IPS-18a (cell line): ENCODE measurements around the gene SYT7.

Experiments used
- H3K27ac ChIP-seq: one replicate; pipeline ENCODE4 v1.5.1; 2013; ENCODE audit warnings: low read length
- H3K27me3 ChIP-seq: one replicate; pipeline ENCODE4 v1.6.1; 2013; ENCODE audit warnings: mild to moderate bottlenecking, low read length; ENCODE audit not compliant: control insufficient read depth, insufficient read depth
- H3K36me3 ChIP-seq: one replicate; pipeline ENCODE4 v1.6.1; 2013; ENCODE audit warnings: low read depth, low read length; ENCODE audit not compliant: control insufficient read depth
- H3K4me1 ChIP-seq: one replicate; pipeline ENCODE4 v1.6.1; 2013; ENCODE audit warnings: low read depth, low read length; ENCODE audit not compliant: control insufficient read depth
- H3K4me3 ChIP-seq: one replicate; pipeline ENCODE4 v1.5.1; 2013; ENCODE audit warnings: low read length
- H3K9ac ChIP-seq: one replicate; pipeline ENCODE4 v1.6.1; 2013; ENCODE audit warnings: mild to moderate bottlenecking, low read length, moderate library complexity
- H3K9me3 ChIP-seq: one replicate; pipeline ENCODE4 v1.6.1; 2013; ENCODE audit warnings: low read depth, low read length; ENCODE audit not compliant: control insufficient read depth

The SYT7 gene

DNA sequence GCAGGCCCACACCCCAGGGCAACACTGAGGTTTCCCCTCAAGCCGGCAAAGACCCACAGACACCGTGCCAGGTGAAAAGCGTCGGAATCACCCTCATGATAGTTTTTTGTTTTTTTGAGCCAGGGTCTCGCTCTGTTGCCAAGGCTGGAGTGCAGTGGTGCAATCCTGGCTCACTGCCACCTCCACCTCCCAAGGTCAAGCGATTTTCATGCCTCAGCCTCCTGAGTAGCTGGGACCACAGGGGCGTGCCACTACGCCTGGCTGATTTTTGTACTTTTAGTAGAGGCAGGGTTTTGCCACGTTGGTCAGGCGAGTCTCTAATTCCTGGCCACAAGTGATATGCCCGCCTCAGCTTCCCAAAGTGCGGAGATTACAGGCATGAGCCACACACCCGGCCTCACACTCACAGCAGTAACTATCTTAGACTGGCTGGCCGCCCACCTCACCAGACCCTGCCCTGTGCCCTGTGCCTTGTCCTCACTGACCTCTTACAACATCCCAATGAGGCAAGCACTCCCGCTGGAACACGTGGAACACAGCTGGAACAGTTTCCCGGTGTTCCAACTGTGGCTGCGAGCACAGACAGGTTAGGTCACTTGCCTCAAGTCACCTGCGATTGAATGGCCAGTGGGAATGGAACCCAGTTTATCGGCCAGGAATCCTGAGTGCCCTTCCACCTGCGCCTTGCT lies 51.2 kb downstream of the SYT7 start:
- Histone ChIP-seq H3K9me3 (no peaks in the 10 kb centered on the region), H3K9ac (no peak overlapping the region), H3K4me3 (no peak overlapping the region), H3K4me1 (no peaks in the 10 kb centered on the region), H3K36me3 (no peaks in the 10 kb centered on the region), H3K27ac (no peak overlapping the region), H3K27me3 (no peaks in the 10 kb centered on the region)

DNA sequence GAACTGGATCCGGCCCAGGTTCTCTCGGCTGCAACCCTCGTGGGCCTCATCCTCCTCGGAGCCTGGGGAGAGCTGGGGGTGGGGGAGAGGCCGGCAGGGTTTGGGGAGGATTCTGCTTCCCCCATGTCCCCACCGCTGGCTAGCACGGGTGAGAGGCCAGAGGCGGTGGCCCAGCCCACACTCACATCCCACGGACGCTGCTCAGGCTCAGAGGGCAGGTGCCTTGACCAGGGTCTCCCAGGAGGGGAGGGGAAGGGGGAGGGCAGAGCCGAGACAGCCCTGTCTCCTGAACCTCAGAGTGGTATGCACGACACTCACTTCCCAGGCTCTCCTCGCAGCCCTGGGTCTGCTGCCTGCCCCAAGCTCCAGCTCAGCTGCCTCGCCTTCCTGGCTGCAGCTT lies 52.8 kb downstream of the SYT7 start:
- Histone ChIP-seq H3K9me3 (no peaks in the 10 kb centered on the region), H3K4me3 (no peak overlapping the region), H3K36me3 (no peaks in the 10 kb centered on the region), H3K4me1 (no peaks in the 10 kb centered on the region), H3K27me3 (no peaks in the 10 kb centered on the region), H3K27ac (no peak overlapping the region), H3K9ac (no peak overlapping the region)

DNA sequence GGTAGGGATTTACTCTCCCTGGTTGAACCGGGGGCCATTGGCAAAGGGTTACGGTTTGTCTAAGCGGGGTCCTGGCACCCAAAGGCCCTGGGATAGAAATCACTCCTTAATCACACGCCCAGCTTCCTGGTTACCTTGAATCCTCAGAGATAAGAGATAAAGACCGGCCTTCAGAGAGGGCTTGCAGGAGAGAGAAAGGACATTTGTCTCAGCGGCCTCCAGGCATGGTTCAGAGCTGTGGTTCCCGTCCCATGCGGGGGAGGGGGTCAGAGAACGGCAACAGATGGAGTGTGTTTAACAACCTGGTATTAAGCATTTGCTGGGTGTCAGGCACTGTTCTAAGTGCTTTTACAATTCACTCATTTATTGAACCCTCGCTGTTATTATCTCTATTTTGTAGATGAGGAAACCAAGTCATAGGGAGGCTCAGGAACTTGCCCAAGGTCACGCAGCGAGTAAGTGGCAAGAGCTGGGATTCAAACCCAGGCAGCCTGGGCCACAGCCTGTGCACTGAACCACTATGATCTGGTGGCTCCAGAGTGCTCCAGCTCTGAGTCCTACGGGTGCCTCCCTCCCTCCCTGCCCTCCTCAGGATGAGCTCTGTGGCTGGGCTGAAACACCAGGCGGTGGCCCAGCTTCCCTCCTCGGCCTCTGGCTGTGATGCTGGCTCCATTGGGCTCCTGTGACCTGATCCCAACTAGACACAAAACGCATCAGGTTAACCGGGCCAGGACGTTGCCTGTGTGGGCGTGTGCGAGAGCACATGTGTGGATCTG lies 53.7 kb downstream of the SYT7 start:
- no peaks in the 10 kb centered on the region for H3K36me3 ChIP-seq
- no peak overlapping the region for H3K27ac ChIP-seq
- no peaks in the 10 kb centered on the region for H3K9me3 ChIP-seq
- no peaks in the 10 kb centered on the region for H3K4me1 ChIP-seq
- H3K4me3 ChIP-seq = no peak overlapping the region
- no peak overlapping the region for H3K9ac ChIP-seq
- H3K27me3 ChIP-seq = no peaks in the 10 kb centered on the region

DNA sequence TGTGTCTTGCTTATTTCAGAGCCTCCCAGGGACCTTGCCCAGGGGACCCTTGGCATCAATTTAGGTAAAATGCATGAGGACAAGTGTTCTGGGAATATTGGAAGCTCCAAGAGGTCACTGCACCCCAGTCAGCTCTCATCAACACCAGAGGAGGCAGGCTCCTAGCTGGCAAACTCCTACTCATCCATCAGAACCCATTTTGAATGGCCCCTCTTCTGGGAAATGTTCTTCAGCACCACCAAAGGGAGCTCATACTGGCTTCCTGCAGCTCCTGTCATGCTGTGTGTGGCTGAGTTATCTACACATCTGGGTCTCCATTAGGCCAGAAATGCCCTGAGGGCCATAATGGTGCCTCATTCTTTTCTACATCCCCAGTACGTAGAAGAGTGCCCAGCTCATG lies 54.6 kb downstream of the SYT7 start:
- no peaks in the 10 kb centered on the region for H3K9me3 ChIP-seq
- no peaks in the 10 kb centered on the region for H3K36me3 ChIP-seq
- no peak overlapping the region for H3K9ac ChIP-seq
- H3K27me3 ChIP-seq = no peaks in the 10 kb centered on the region
- no peaks in the 10 kb centered on the region for H3K4me1 ChIP-seq
- no peak overlapping the region for H3K27ac ChIP-seq
- H3K4me3 ChIP-seq = no peak overlapping the region

DNA sequence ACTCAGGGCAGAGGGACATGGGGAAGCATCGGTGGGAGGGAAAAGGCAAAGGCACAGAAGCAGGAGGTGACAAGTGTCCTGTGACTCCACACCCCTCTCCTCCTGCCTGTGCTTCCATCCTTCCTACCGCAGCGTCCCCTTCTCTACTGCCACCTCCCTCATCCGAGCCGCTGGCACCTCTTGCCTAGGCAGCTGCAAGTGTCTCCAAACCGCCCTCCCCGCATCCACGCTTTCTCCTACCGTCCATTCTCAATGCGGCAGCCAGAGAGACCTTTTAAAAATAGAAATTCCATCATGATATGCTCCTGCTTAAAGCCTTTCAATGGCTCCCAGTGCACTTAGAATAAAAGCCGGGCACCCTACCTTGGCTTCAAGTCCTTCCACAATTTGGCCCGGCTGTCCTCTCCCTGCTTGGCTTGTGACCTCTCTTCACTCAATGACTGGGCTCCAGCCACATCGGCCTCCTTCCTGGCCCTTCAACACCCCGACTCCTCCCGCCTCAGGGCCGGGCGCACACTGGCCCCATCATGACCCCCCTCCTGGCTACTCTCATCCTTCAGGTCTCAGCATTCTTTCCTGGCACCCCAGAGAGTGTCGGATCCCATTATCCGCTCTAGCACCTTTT lies 55.8 kb downstream of the SYT7 start:
- Histone ChIP-seq H3K4me1 (no peaks in the 10 kb centered on the region), H3K9ac (no peak overlapping the region), H3K4me3 (no peak overlapping the region), H3K27me3 (no peaks in the 10 kb centered on the region), H3K9me3 (no peaks in the 10 kb centered on the region), H3K36me3 (no peaks in the 10 kb centered on the region), H3K27ac (no peak overlapping the region)

DNA sequence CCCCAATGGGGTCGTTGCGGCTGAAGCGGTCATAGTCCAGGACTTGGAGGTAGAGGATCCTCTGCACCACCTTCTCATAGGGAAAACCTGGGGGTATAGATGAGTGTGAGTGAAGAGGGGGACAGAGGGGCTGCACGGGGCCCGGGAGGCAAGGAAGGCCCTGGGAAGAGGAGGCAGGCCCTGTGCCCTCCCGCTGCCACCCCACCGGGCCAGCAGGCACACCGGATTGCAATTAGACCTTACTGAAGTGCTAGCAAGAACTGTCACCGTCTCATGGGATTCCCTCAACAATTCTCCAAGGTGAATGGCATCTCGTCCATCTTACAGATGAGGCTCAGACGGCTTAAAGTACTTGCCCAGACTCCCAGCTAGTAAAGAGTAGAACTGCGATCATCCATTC lies 56.4 kb downstream of the SYT7 start:
- no peaks in the 10 kb centered on the region for H3K36me3 ChIP-seq
- H3K27ac ChIP-seq = no peak overlapping the region
- no peaks in the 10 kb centered on the region for H3K27me3 ChIP-seq
- no peaks in the 10 kb centered on the region for H3K4me1 ChIP-seq
- no peaks in the 10 kb centered on the region for H3K9me3 ChIP-seq
- no peak overlapping the region for H3K4me3 ChIP-seq
- H3K9ac ChIP-seq = no peak overlapping the region

DNA sequence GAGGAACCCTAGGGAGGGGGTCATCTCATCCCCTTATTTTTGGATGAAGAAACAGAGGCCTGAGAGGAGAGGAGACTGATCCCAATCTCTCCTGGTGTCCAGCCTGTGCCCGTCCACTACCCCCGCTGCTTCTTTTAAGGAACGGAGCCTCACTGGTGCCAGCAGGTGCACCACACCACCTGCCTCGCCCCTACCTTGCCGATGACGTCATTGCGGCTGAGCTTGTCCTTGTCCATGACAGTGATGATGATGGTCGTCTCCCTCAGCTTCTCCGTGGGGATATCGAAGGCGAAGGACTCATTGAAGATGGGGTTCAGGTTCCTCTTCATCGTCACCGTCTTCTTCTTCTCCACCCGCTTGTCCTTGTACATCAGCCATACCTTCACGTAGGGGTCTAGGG lies 58.0 kb downstream of the SYT7 start:
- H3K9ac ChIP-seq = no peak overlapping the region
- H3K27me3 ChIP-seq = no peaks in the 10 kb centered on the region
- H3K4me1 ChIP-seq = no peaks in the 10 kb centered on the region
- H3K9me3 ChIP-seq = no peaks in the 10 kb centered on the region
- no peak overlapping the region for H3K4me3 ChIP-seq
- no peak overlapping the region for H3K27ac ChIP-seq
- H3K36me3 ChIP-seq = no peaks in the 10 kb centered on the region

DNA sequence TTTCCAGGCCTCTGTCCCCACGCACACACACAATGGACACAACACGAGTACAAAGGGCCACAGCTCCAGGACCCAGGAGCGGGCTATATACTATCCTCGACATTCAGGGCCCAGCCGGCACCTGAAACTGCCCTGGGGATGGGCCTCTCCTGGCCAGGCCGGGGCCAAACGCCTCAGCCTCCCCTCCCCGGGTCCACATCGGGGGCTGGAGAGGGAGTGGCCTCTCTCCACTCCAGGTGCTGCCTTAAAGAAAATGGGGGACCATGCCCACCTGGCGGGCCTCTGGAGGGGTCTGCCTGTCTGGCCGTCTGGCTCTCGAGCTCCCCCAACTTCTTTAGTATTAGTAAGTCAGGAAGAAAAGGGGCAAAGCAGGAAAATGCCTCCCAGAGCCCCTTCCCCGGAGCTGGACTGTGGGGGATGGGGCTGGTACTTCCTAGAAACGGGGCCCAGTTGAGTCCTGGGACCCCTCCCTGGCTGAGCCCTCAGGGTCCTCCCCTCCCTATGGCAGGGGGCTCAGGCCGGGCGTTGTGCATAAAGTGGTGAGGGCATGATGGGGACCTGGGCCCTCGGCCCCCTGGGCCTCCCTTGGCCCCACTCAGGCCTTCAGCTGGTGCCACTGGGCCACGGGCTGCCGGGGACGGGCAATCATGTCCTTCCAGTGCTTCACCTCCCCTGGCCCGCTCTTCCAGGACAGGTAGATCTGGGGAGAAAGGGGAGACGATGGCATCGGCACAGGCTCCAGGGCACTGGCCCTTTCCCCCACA lies 62.7 kb downstream of the SYT7 start:
- H3K27ac ChIP-seq = no peak overlapping the region
- H3K9ac ChIP-seq = no peak overlapping the region
- no peaks in the 10 kb centered on the region for H3K9me3 ChIP-seq
- H3K27me3 ChIP-seq = no peaks in the 10 kb centered on the region
- no peak overlapping the region for H3K4me3 ChIP-seq
- no peaks in the 10 kb centered on the region for H3K36me3 ChIP-seq
- peaks cover 23% of the 10 kb centered on the region for H3K4me1 ChIP-seq

DNA sequence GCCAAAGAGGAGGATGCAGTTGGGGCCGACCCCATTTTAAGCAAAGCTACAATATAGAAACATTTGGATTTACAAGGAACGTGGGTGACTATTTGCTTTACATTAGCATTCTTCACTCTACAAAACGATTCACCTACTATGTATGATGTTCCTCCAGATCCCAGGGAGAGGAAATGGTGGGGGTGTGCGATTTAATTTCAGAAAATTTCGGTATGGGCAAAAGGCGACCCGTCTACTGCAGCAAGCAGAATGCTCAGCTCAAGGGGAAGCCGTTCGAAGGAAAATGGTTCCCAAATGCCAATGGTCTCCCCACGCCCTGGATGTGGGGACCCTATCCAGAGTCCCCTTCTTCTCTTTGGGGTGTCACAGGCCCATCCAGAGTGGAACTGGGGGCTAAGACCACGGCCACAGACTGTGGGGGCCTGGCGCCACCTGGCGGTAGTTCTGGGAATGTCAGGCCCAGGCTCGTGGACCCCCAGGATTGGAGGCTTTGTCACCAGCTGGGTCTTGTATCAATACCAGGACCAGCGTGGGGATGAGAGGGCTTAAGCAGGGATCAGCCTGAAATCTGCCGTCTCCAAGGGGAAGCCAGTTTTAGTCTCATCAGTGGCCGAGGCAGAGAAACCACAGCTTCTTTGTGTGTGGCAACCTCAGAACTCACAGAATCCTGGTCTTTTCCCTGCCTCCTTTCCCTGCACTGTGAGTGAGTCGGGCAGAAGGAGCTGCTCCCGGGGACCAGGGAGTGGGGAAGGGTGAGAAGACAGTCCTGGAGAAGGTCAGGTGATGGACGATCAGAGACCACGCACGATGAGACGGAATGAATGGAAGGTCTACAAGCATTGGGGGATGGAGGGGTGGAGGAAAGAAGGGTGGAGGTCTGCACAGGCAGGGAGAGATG lies 64.0 kb downstream of the SYT7 start:
- H3K9ac ChIP-seq = no peak overlapping the region
- H3K27ac ChIP-seq = no peak overlapping the region
- H3K4me1 ChIP-seq = peaks cover 33% of the 10 kb centered on the region
- no peaks in the 10 kb centered on the region for H3K36me3 ChIP-seq
- H3K9me3 ChIP-seq = no peaks in the 10 kb centered on the region
- no peak overlapping the region for H3K4me3 ChIP-seq
- no peaks in the 10 kb centered on the region for H3K27me3 ChIP-seq

DNA sequence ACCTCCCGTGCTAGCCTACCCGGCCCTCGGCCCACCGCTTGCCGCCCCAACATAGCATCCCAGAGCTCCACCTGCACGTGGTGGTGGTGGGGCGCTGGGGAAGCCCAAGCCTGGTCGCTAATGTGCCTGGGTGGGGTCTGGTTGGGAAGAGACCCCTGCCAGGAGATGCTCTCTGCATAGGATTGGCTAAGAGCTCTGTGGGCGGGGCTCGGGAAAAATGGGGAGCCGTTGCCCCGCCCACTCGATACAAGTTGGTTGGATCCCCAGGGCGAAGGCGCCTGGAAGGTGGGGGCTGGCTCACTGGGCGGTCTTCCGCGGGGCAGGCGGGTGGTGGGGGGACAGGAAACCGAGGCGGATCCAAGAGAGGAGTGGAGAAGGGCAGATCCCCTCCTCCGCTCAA lies 64.7 kb downstream of the SYT7 start:
- no peaks in the 10 kb centered on the region for H3K9me3 ChIP-seq
- H3K4me3 ChIP-seq = no peak overlapping the region
- peaks cover 4% of the 10 kb centered on the region for H3K27me3 ChIP-seq

DNA sequence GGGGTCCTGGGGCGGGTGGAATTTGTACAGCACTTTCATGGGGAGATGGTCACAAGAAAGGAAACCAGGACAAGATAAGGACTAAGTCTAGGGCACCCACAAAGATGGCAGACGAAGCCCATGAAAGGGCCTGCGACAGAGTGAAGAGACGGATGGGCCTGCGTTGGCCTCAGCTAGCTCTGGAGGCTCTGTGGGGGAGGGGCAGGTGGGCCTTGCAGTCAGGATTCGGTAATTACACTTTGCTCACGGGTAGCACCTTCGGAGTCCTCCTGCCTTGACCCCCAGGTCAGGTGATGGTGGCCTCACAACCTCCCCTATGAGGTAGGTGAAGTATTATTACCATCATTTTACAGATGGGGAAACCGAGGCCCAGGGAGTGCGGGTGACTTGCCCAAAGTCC lies 65.2 kb downstream of the SYT7 start:
- H3K27me3 ChIP-seq = peaks cover 9% of the 10 kb centered on the region
- no peaks in the 10 kb centered on the region for H3K9me3 ChIP-seq
- no peak overlapping the region for H3K27ac ChIP-seq
- no peaks in the 10 kb centered on the region for H3K36me3 ChIP-seq
- H3K9ac ChIP-seq = no peak overlapping the region
- no peak overlapping the region for H3K4me3 ChIP-seq
- peaks cover 33% of the 10 kb centered on the region for H3K4me1 ChIP-seq

More for the DNA sequence above, 64.7 kb downstream of the SYT7 start:
- Histone ChIP-seq H3K36me3 (no peaks in the 10 kb centered on the region), H3K27ac (no peak overlapping the region), H3K4me1 (peaks cover 33% of the 10 kb centered on the region), H3K9ac (no peak overlapping the region)
